Measurements from ENCODE around the gene ADSL. TPM values are rescaled to one million over a fixed set of nuclear protein-coding genes. Genes with fewer than 3 reads are reported as not detected.

The ADSL gene
- total RNA-seq, 1 experiment from 2014 or later: 93.8 TPM

DNA sequence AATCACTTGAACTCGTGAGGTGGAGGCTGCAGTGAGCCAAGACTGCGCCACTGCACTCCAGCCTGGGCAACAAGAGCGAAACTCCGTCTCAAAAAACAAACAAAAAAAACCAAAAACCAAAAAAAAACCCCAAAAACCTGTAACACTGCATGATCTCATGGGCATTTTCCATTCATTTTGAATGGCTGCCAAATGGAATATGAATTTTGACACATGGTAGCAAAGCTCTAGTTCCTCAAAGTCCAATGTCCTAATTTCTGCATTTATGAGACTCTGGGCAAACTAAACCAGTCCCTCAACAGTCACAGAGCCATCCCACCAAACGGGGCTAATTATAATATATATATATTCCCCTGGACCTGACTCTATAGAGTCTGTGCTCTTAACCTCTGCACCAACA, 85.9 kb downstream of the ADSL start:
- H3K9ac ChIP-seq (ENCODE audit: low read length): no peak overlapping the region
- no peak overlapping the region for H3K4me2 ChIP-seq (ENCODE audit: low read length)
- TF ChIP-seq, protein P1, sequence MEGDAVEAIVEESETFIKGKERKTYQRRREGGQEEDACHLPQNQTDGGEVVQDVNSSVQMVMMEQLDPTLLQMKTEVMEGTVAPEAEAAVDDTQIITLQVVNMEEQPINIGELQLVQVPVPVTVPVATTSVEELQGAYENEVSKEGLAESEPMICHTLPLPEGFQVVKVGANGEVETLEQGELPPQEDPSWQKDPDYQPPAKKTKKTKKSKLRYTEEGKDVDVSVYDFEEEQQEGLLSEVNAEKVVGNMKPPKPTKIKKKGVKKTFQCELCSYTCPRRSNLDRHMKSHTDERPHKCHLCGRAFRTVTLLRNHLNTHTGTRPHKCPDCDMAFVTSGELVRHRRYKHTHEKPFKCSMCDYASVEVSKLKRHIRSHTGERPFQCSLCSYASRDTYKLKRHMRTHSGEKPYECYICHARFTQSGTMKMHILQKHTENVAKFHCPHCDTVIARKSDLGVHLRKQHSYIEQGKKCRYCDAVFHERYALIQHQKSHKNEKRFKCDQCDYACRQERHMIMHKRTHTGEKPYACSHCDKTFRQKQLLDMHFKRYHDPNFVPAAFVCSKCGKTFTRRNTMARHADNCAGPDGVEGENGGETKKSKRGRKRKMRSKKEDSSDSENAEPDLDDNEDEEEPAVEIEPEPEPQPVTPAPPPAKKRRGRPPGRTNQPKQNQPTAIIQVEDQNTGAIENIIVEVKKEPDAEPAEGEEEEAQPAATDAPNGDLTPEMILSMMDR (conservative IDR thresholded peaks at IDR 0.05; ENCODE audit: low read depth, low read length): no peak
- no peak for TF ChIP-seq EZH2phosphoT487 (IDR thresholded peaks at IDR 0.05; ENCODE audit: borderline replicate concordance, low read length)
- TF ChIP-seq EZH2 (IDR thresholded peaks at IDR 0.05; ENCODE audit: low read length, unreplicated experiment): no peak
- no peaks in the 10 kb centered on the region for H3K79me2 ChIP-seq (ENCODE audit: low read length)
- H3K27me3 ChIP-seq (ENCODE audit: low read length): no peaks in the 10 kb centered on the region
- no peaks in the 10 kb centered on the region for H3K9me3 ChIP-seq (ENCODE audit: low read length)
- H3K4me1 ChIP-seq (ENCODE audit: insufficient read depth, low read length): no peaks in the 10 kb centered on the region; the same call in 1 of the 2 replicates
- H3K4me3 ChIP-seq (ENCODE audit: low read length): no peak overlapping the region
- H3K27ac ChIP-seq (ENCODE audit: low read length): no peak overlapping the region
- H3K36me3 ChIP-seq (ENCODE audit: low read depth, low read length): peaks cover 9% of the 10 kb centered on the region
- H4K20me1 ChIP-seq (ENCODE audit: low read length): no peaks in the 10 kb centered on the region
- CTCF ChIA-PET: no interaction called here
- no peaks in the 10 kb centered on the region for H3F3A ChIP-seq (ENCODE audit: low read length, unreplicated experiment)
- BruUV-seq (replicated peaks): no TSS peak
- no peaks in the 10 kb centered on the region for H3K9me2 ChIP-seq (replicated peaks; ENCODE audit: low read length)
- intact Hi-C loops (cut with micrococcal nuclease): no loop called here
- H2AFZ ChIP-seq (ENCODE audit: low read length): no peak overlapping the region
- ATAC-seq: no peak
- DNase-seq: no peak
- POLR2A ChIA-PET (ENCODE audit: unreplicated experiment): no interaction called here

DNA sequence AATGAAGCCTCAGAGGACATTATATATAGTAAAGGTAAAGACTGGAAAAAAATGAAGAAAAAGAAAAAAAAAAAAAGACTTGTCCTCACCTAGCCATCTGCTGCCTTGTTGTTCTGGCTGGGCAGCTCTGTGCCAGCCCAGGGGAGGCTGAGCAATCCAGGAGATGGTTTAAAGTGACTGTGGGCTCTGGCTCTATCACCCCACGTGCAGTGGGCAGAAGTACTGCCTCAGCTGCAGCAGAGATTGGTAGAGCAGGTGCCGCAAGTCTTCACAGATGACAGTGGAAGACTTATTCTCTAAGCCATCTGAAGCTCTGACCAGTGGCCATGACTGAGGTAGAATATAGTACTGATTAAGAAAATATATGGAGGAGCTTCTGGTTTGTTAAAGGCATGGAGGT, 86.3 kb downstream of the ADSL start:
- no peaks in the 10 kb centered on the region for H3K9me2 ChIP-seq (replicated peaks; ENCODE audit: low read length)

More for the DNA sequence above, 86.3 kb downstream of the ADSL start:
- Histone ChIP-seq H3K27me3 (ENCODE audit: low read length) (no peaks in the 10 kb centered on the region), H3K27ac (ENCODE audit: low read length) (no peak overlapping the region), H2AFZ (ENCODE audit: low read length) (no peak overlapping the region), H3K9me3 (ENCODE audit: low read length) (no peaks in the 10 kb centered on the region), H3F3A (ENCODE audit: low read length, unreplicated experiment) (no peaks in the 10 kb centered on the region), H3K4me1 (ENCODE audit: insufficient read depth, low read length) (no peaks in the 10 kb centered on the region; the same call in 1 of the 2 replicates), H4K20me1 (ENCODE audit: low read length) (no peaks in the 10 kb centered on the region), H3K36me3 (ENCODE audit: low read depth, low read length) (peaks cover 9% of the 10 kb centered on the region), H3K4me3 (ENCODE audit: low read length) (no peak overlapping the region), H3K79me2 (ENCODE audit: low read length) (no peaks in the 10 kb centered on the region), H3K4me2 (ENCODE audit: low read length) (no peak overlapping the region), H3K9ac (ENCODE audit: low read length) (no peak overlapping the region)
- ATAC-seq (no peak), DNase-seq (no peak)
- BruUV-seq (replicated peaks): no TSS peak
- intact Hi-C loops (cut with micrococcal nuclease): no loop called here
- no peak for TF ChIP-seq EZH2 (IDR thresholded peaks at IDR 0.05; ENCODE audit: low read length, unreplicated experiment)
- no peak for TF ChIP-seq EZH2phosphoT487 (IDR thresholded peaks at IDR 0.05; ENCODE audit: borderline replicate concordance, low read length)
- TF ChIP-seq, protein P1 (conservative IDR thresholded peaks at IDR 0.05; ENCODE audit: low read depth, low read length): no peak
- POLR2A ChIA-PET (ENCODE audit: unreplicated experiment): interaction anchor here (0.6 kb wide), 1 partner anchor 219 kb away, joined by 3 read pairs; no protein-coding TSS in a partner anchor
- CTCF ChIA-PET: no interaction called here
